ENCODE measurements around the gene PAK6. TPM values are rescaled to one million over a fixed set of nuclear protein-coding genes. Genes with fewer than 3 reads are reported as not detected.
A peak's percentile ranks its signal among the peaks of the same experiment; 100 is the strongest.

The PAK6 gene
- total and polyA plus RNA-seq, 9 of the 15 experiments (the other 6 are each of a cell fraction or from before 2014, with no cell fraction given): 0.03 to 0.74 (median 0.16) TPM; not detected in 2

- Histone ChIP-seq H3K9me3 (replicated peaks; ENCODE audit: control insufficient read depth, insufficient read depth, low read depth, low read length) (no peaks in the 10 kb centered on the region), H3K27ac (ENCODE audit: extremely low read depth, low read depth, low read length) (no peak overlapping the region), H3K36me3 (ENCODE audit: control insufficient read depth, insufficient read depth, low read length) (peaks cover 33% of the 10 kb centered on the region; the same call in 1 of the 3 replicates), H3K4me2 (ENCODE audit: insufficient read depth, low read length) (no peak overlapping the region), H3K79me2 (ENCODE audit: control insufficient read depth, insufficient read depth, low read length) (no peaks in the 10 kb centered on the region), H2AFZ (ENCODE audit: low read depth, low read length) (no peak overlapping the region), H3K9ac (ENCODE audit: insufficient read depth in 1 of 2, low read depth in 2 of 2, low read length in 2 of 2) (peak overlapping the region in 1 of 2 experiments; percentile 84; a peak in 2 of 4 replicates), H3K4me1 (replicated peaks in 1 of 2; ENCODE audit: control insufficient read depth in 2 of 2, insufficient read depth in 2 of 2, low read length in 2 of 2) (peaks cover 9 to 17% of the 10 kb centered on the region in 2 experiments), H4K20me1 (replicated peaks; ENCODE audit: control insufficient read depth, insufficient read depth, low read length) (0 out of 2 replicates have a peak, but pooled peaks cover 3% of the 10 kb centered on the region), H3K4me3 (no peak overlapping the region), H3K27me3 (ENCODE audit: control insufficient read depth in 2 of 2, insufficient read depth in 2 of 2, low read length in 2 of 2) (no peaks in the 10 kb centered on the region), H3K9me1 (ENCODE audit: control insufficient read depth, insufficient read depth, low read length) (no peaks in the 10 kb centered on the region)
- intact Hi-C loops (cut with micrococcal nuclease): loop anchor here (5.0 kb wide), 1 partner anchor 40 kb away; no protein-coding TSS in a partner anchor
- WGBS (ENCODE audit: insufficient coverage, low coverage, missing lambda C conversion rate): 54% methylated on average over 7 of the region's 7 CpGs
- DNase-seq (ENCODE audit: extremely low read depth in 1 of 4, low spot score in 3 of 4) (no peak), FAIRE-seq (no peak), ATAC-seq (no peak)
- BruUV-seq (replicated peaks): no TSS peak
- TF ChIP-seq ELF1 (tag; IDR thresholded peaks at IDR 0.05) (peak; percentile 72), PKNOX1 (IDR thresholded peaks at IDR 0.05) (no peak), ZFX (CRISPR knock-in tag; IDR thresholded peaks at IDR 0.05) (peak; percentile 39), CTBP1 (IDR thresholded peaks at IDR 0.05; ENCODE audit: borderline replicate concordance) (peak; percentile 26; the same call in 1 of the 2 replicates), SRF (CRISPR knock-in tag; IDR thresholded peaks at IDR 0.05) (no peak), PREB (CRISPR knock-in tag; IDR thresholded peaks at IDR 0.05) (no peak), SPI1 (IDR thresholded peaks at IDR 0.05; ENCODE audit: borderline replicate concordance, low read depth, low read length) (peak; percentile 74; the same call in 1 of the 2 replicates), ELF2 (CRISPR knock-in tag; IDR thresholded peaks at IDR 0.05) (0 out of 2 replicates have a peak, but pooled peaks have one; percentile 41)
- CTCF ChIA-PET (ENCODE audit: low intra/inter-chr PET ratio): no interaction called here
- POLR2A ChIA-PET: interaction anchor here (0.8 to 1.2 kb wide), 5 partner anchors 9 to 31 kb away, joined by 3 to 6 read pairs (median 4); no protein-coding TSS in a partner anchor
- in situ Hi-C loops (cut with MboI): no loop called here
Observed at GRCh38 chr15:40232625-40233070, 6.2 kb upstream of the PAK6 start.

Measured in K562 (cell line).